Endothelial cell of umbilical vein (primary cell): ENCODE data around the gene ADD1.

Experiments used
- EZH2 ChIP-seq: IDR thresholded peaks from 2 replicates; pipeline ENCODE4 v1.6.1; 2012; ENCODE audit warnings: borderline replicate concordance, low read depth, mild to moderate bottlenecking, moderate library complexity, low read length, inconsistent platforms; ENCODE audit not compliant: severe bottlenecking
- FOS ChIP-seq: IDR thresholded peaks from 2 replicates; pipeline ENCODE4 v1.6.1; 2011; ENCODE audit warnings: mild to moderate bottlenecking, low read length, moderate library complexity, borderline replicate concordance; ENCODE audit not compliant: insufficient read depth
- GATA2 ChIP-seq: IDR thresholded peaks from 2 replicates; pipeline ENCODE4 v1.7.0; 2011; ENCODE audit warnings: low read depth, mild to moderate bottlenecking, moderate library complexity, mixed read lengths, low read length; ENCODE audit not compliant: insufficient read length, insufficient read depth
- MYC ChIP-seq: IDR thresholded peaks from one replicate; pipeline ENCODE4 v1.6.1; 2011; ENCODE audit warnings: mild to moderate bottlenecking, low read depth, low read length
- POLR2A ChIP-seq: IDR thresholded peaks from 2 replicates; pipeline ENCODE4 v1.6.1; 2012; ENCODE audit warnings: low read depth, mild to moderate bottlenecking, control low read depth, low read length
- POLR2AphosphoS5 ChIP-seq: IDR thresholded peaks from 2 replicates; pipeline ENCODE4 v1.6.1; 2012; ENCODE audit warnings: low read depth, mild to moderate bottlenecking, control low read depth, low read length, moderate library complexity; ENCODE audit not compliant: insufficient read depth
- TF ChIP-seq, protein P1 (sequence below), 2 donors: IDR thresholded peaks; 1 replicate in 1 of 2; 2 replicates in 1 of 2; pipeline ENCODE4 v1.5.1; 2011; ENCODE audit warnings: low read length in 2 of 2, mild to moderate bottlenecking in 2 of 2, moderate library complexity in 2 of 2, control low read depth in 1 of 2, inconsistent platforms in 1 of 2, low read depth in 1 of 2; ENCODE audit not compliant: insufficient read depth in 1 of 2; ENCODE audit errors: extremely low read depth in 1 of 2
- TF ChIP-seq, protein P2 (sequence below): IDR thresholded peaks from 2 replicates; pipeline ENCODE4 v1.6.1; 2011; ENCODE audit not compliant: insufficient read depth, insufficient read length

DNA sequence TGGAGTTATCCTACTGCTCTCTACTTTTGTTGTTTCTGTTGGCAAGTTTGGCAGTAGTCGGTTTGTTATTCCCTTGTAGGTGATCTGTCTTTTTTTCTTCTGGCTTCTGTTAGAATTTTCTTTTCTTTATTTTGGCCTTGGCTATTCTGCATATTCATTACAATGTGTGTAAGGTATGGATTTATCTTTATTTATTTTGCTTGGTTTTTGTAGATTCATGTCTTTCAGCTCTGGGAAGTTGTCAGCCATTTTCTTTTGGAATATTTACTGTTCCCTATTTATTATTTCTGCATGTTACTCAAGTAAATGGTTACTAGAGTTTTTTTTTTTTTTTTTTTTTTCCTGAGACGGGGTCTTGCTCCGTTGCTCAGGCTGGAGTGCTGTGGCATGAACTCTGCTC, 12.6 kb downstream of the ADD1 start:
- TF ChIP-seq, protein P1, sequence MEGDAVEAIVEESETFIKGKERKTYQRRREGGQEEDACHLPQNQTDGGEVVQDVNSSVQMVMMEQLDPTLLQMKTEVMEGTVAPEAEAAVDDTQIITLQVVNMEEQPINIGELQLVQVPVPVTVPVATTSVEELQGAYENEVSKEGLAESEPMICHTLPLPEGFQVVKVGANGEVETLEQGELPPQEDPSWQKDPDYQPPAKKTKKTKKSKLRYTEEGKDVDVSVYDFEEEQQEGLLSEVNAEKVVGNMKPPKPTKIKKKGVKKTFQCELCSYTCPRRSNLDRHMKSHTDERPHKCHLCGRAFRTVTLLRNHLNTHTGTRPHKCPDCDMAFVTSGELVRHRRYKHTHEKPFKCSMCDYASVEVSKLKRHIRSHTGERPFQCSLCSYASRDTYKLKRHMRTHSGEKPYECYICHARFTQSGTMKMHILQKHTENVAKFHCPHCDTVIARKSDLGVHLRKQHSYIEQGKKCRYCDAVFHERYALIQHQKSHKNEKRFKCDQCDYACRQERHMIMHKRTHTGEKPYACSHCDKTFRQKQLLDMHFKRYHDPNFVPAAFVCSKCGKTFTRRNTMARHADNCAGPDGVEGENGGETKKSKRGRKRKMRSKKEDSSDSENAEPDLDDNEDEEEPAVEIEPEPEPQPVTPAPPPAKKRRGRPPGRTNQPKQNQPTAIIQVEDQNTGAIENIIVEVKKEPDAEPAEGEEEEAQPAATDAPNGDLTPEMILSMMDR (IDR thresholded peaks at IDR 0.05; ENCODE audit: extremely low read depth in 1 of 2, insufficient read depth in 1 of 2, low read depth in 1 of 2, low read length in 2 of 2), result no peak
- TF ChIP-seq FOS (no peak), POLR2AphosphoS5 (no peak), EZH2 (no peak), POLR2A (no peak), GATA2 (no peak), MYC (no peak)
- TF ChIP-seq, protein P2, sequence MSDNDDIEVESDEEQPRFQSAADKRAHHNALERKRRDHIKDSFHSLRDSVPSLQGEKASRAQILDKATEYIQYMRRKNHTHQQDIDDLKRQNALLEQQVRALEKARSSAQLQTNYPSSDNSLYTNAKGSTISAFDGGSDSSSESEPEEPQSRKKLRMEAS, result no peak
